GF-D8 (cell line): ENCODE measurements around the gene OXNAD1.

Experiments
- DNase-seq: peaks from one replicate; lab custom pipeline; 2025; lab: John Stamatoyannopoulos, UW

Gene OXNAD1

DNA sequence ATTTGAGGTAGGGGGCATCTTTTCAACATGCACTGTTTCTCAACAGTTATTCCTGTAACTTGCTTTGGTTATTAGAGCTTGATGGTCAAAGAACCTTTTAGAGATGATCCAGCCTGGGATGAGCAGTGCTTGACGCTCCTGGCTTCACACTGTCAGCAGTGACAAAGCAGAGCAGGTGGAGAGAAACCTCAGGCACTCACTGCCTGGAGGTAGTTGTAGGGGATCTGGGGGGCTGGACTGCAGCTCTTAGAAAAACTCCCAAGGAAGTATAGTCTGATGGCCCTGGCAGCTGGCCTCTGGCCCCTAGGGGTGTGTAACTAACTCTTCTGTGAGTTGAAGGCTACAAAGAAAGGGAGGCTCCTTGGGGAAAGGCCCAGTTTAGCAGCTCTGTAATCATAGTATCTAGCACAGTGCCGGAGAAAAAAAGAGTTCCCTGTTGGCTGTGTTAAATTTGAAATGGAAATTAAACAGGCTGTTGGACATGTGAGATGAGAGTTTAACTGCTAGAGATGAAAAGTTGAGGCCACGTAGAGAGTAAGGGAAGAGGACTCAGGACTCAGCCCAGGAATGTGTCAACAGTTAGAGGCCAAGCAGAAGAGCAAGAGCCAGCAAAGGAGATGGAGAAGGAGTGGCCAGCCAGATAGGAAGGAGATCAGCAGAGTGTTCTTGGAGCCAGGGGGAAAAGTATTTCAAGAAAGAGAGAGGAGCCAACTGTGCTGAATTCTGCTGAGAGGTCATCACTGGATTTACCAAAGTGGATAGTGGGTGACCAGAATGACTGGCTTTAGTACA, 14.2 kb downstream of the OXNAD1 start:
- DNase-seq, result no peak

DNA sequence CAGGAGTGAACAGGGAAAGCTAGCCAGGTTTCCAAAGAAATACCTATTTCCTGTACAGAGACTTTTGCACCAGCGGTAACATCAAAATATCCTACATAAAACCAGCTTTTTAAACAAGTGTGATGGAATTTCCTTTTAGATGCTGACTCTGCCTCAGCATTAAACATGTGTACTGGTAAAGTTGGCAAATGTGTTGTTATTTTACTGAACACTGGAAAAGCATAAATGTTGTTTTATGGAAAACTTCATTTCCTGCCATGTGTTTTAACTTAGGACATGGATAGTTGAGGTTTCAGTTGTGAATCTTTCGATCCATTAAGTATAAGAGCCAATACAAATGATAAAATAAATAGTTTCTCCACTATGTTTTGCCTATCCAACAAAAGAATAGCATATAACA, 15.7 kb downstream of the OXNAD1 start:
- no peak for DNase-seq

DNA sequence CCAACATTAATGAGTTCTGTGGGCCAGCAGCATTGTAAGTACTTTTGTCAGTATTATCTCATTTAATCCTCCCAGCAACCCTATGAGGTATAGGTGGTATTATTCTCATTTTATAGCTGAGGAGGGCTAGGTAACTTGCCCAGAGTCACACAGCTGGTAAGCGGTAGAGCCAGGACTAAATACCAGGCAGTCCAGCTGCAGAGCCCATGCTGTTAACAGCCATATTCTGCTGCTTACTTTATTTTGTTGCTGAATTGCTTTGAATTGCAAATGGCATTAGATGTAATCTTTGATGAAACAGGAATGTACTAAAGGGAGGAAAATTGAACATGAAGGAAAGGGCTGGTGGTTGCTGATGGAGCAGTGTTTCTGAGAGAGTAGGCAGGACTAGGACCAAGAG, 19.6 kb downstream of the OXNAD1 start:
- no peak for DNase-seq

DNA sequence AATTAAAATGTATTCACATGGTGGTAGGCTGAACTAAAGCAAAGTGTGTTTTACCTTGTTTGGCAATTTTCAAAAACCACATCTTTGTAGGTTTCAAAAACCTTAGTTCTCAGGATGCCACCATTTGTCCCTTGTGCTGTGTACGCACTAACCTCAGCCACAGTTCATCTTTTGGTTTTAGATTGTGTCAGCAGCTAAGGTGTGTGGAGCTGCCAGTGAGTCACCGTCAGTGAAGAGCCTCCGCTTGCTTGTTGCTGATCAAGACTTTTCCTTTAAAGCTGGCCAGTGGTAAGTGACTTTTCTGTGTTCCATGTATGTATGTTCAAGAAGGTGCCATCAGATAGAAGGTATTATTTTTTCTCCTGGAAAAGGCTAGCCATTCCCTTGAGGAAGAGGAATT, 21.1 kb downstream of the OXNAD1 start:
- no peak for DNase-seq

DNA sequence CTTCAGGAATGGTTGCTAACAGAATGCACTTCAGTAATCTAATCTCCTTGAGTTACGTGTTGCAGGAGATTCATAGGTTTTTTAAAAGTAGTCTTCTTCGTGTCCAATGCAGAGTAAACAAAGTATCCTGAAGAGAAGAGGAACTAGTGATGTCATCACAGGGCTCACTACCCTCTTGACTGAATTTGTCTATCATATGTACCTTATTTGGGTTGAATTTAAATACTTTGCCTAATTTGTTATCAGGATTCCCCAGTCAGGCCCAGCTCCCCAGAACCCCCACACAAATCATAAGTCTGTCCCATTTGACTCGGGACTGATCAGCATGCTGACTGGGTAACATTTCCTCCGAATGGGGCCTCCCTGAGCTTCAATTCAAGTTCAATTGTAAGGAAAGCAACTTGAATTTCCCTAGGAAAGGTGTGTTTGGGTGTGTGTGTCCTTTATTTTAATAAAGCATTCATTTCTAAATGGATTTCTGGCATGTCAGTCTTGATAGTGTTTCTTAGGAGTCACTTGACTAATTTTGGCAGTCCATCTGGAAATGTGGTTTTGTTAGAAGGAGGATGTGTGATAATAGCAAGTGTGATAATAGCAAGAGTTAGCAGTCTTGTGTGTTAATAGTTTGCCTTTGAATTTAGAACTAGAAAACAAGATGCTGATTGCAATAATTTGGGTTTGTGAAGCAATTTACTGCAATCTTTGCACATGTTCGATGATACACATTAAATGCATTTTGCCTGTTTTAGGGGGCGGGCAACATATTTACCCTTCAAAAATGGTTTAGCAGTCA, 21.9 kb downstream of the OXNAD1 start:
- peak; percentile 39 for DNase-seq

DNA sequence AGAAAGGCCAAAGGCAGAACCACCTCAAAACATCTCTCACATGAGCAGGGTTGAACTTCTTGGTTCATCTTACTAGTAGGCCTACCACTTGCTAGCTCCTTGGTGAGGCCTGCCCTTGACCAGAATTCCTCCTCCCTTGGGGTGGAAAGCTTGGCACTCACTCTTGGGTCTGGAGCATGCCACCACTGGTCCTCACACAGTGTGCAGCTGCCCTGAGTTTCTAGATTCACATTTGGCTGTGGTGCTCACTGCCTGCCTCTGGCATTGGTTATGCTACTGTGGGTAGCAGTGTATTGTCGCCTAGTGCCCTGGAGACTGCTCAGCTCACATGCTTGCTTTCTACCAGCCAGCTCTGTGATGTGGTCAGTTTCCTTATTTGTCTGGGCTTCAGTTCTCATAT, 23.7 kb downstream of the OXNAD1 start:
- no peak for DNase-seq

DNA sequence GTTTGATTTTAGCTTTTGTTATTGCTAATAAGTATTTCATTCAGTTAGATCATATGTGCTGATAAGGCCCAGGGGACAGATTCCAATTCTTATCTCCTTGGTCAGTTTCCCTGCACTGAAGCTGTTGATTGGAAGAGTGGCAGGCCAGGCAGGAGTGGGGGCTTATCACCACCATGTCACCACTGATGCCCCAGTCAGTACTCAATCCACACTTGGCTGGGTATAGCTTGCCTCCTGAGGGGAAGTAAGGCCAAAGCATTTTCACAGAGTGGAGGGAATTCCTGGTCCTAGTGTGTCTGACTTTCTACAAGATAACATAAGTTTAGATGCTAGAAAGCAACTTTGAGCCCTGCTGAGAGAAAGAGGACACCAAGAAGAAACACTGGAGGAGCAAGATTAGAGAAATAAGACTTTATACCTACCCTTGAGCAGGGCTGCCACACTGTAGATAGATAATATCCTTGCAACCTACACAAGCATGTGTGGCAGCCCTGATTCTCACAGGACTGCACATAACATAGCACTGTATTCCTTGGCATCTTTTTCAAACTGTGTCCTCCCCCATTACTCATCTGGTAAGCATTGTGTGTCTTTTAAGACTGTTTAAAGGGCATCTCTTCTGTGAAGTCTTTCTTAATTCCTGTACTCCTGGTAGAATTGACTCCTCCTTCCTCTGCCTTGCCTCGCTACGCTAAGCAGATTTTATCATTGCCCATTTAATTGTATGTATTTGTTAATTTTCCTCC, 24.3 kb downstream of the OXNAD1 start:
- no peak for DNase-seq

DNA sequence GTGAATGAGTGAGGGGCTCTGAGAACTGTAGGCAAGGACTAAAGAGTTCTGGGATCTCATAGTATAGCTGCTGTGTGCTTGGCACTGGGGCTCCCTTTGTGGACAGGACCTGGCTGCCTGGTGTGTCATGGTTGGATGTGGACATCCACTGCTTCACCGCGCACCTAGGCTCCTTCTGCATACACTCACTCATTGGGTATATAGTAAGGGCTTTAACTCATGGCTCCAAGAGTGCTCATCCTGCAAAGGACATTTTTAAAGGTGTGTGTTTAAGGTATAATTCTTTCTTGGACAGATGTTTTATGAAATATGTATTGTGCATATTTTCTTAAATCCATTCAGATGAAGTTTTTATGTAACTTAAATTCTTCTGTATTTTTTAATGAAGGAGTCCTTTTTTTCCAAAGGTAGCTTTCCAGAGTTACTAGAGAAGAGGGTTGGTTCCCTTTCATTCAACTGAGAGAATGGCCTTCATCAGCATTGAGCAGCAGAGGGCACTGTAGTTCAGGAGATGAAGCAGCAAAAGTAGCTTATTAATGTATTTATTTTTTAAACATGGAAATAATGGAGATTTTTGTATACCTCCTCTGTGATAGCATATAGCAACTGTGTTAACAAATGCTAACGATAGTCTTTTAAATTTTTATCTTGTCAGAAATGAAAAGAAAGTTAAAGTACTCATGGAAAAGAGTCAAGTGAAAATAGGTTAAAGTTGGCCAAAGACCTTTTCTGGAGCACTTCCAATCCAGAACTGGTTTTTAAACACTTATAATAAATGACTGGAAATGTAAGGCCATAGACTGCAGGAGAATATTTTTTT, 25.2 kb downstream of the OXNAD1 start:
- DNase-seq, result peak; percentile 18

DNA sequence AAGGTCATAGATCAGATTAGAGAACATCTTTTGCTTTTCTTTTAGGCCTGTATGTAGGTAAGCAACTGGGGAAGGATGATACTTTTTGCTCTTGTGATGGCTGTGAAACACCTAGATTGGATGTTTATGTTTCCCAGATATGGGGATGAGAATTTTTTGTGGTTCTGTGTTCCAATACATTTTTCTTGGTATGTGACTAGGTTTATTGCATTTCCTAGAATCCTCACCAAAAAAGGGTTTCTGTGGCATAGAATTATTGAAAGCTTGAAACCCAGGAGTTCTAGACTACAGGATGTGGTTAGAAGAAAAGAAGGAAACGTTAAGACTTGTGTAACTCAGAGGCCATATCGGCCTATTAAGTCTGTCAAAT, 25.8 kb downstream of the OXNAD1 start:
- peak; percentile 98 for DNase-seq

DNA sequence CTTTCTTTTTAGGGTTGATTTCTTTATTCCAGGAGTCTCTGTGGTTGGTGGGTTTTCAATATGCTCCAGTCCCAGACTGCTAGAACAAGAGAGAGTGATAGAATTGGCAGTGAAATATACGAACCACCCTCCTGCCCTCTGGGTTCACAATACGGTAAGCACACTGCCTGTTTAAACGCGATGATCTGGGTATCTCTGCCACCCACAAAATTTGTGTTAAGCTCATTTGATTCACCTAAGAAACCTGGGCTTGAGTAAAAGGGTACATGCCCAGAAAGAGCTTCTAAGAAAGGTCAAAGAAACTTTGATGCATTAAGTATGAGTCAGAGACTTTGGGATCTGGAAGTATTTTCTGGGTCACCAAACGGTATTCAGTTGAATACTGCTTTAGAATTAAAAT, 29.8 kb downstream of the OXNAD1 start:
- DNase-seq, result no peak

DNA sequence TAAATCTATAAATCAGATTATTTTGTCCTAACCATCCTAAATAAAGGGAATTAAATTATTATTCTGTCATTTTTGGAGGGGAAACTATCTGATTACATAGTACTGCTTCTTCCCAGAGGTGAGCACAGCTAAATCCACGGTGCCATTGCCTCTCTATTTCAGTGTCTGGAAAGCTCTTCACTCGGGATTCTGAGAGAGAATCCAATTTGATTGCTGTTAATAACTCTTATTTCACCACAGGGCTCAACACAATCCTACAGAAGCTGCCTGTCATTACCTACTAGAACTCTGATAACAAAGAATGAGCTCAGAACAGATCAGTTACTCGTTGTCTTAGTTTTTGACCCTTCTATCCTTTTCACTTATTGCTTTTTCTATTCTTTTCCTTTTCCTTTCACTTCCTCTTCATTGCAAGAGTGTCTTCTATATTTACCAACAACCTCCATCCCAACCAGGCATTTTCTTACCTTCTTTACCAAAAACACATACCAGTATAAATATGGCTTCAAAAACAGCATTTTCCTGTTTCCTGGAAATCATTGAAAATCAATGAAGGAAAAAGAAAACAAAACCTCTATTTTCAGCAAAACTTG, 30.4 kb downstream of the OXNAD1 start:
- DNase-seq, result no peak

DNA sequence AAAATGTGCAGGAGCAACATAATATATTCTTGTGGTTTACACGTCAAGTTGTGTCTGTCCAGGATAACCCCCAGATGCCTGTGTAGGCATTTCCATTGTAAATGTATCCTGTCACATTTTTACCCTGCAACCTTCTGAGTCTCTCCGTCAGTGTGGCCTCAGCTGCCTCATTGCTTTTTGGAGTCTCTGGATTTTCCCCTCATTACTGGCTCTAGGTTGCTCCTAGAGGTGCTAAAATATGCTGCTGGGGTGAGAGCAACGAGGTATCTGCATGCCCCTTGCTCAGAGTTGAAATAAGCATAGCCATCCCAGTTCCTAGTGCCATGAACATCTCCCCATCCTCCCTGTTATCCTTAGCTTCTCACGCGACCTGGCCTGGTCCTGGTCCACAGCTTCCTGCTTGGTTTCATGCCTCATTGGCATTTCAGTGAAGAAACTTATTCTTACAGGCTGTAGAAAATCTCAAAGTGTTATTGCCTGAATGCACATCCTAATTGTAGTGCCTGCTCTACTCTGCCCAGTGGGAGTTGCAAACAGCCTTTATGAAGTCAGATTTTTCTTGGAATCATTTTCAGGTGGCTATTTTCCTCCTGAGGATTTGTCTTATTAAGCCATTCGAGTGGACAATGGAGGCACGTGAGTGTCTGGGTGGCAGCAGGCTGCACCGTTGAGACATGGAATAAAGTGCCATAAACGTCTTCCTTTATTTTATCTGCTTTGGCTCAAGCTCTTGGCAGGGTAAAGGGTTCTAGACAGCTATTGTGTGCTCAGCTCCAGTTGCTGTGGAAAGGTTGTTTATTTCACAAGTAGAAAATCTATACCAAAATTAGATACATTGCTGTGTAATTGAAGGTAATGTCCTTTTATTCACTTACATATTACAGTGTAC, 33.2 kb downstream of the OXNAD1 start:
- DNase-seq, result no peak

DNA sequence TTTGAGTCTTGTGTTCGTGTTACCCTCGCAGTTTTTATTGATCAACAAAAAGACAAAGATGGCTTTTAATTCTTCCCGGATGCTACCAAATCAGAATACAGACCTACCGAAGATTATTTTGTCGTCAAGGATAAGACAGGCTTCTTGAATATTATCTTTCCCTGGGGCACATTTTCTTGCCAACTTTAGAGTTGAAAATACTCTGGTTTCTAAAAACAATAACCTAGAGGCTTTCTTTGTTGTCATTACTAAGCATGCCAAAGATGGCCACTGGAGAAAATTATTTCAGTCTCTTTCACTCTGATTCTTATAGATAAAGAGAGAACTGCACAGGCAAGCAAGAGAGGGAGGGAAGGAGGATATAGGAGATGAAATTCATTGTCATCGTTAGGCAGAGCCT, 33.9 kb downstream of the OXNAD1 start:
- DNase-seq, result no peak

DNA sequence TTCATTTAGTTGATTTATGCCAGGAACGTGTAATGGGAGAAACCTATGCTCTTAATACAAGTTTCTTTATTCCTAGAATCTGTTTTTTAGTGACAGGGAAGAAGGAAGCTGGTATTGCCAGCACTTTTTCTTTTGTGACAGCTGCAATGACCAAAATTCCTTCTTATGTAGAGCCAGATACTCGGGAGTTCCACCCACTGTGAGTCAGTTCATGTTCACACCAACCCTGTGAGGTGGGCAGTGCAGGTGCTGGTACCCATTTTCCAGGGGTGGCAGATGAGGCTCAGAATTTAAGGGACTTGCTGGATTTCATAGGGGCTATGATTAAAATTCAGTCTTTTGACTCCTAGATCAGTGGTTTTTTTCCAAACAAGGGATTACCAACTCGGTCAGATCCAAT, 34.7 kb downstream of the OXNAD1 start:
- no peak for DNase-seq

DNA sequence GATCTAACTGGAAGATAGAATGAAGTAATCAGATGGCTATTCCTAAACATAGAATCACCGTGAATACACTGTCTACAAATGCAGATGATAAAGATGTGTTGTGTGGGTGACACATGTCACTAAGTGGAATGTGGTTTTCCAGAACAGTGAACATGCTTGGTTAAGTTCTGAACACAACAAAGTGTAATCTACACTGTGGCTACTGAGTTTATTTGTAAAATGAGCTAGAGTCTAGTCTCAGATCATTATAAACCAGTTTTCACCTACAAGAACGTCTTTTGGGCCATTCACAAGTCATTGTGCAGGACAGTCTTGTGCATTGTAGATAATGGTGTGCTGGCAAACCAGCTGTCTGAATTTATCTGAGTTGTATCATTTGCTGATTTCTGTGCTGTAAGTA, 35.3 kb downstream of the OXNAD1 start:
- no peak for DNase-seq

DNA sequence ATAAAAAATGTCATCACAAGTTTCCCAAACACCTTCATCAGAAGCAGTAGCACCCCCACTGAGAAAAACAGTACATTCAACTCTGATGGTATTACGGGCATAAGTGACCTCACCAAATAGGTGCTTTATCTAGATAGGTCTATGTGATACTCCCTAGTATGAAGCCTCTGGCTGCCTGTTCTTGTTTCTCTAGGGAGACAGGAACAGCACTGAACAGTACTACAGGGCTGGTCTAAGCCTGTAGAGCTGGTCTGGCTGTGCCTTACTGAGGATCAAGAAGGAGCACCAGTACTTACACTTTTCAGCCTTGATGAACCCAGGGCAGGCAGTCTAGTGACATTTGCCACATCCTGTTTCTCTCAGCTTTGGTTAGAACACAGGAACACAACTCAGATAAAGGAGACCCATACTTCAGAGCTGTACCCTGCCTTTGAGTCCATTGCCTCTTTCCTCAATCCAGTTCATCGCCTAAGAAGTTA, 35.9 kb downstream of the OXNAD1 start:
- peak; percentile 29 for DNase-seq

DNA sequence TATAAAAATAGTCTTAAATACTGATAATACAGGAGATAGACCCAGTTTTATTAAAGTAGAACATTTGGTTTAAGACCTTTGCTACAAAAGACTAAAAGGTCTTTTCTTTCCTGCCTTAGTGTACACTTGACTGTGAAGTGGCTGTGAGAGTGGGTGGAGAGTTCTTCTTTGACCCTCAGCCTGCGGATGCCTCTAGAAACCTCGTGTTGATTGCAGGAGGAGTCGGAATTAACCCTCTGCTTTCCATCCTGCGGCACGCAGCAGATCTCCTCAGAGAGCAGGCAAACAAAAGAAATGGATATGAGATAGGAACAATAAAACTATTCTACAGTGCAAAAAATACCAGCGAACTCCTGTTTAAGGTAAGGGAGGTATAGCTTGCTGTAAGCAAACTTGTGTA, 36.5 kb downstream of the OXNAD1 start:
- no peak for DNase-seq

DNA sequence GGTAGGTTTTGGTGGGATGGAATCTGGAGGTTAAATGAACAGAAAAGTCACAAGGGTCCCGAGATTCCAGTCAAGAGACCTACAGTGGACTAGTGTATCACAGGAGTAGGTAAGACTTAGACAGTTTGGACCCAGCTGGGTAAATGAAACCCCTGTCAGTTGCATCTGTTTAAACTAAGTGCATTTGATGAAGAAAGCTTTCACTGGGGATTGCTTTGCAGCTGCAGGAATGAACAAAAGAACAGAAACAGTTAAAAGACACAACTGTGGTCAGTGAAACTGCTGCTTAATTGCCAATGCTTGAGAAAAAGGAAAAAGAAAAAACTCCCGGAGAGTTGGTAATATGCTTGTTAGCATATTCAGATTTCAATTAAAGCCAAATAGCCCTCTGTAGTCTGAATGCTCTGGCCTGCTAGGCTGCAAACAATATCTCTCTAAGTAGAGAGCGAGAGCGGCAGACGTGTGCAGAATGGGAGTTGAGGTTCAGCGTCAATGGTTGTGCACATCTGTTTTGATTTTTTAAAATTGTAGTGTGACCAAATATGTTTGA, 37.1 kb downstream of the OXNAD1 start:
- no peak for DNase-seq

DNA sequence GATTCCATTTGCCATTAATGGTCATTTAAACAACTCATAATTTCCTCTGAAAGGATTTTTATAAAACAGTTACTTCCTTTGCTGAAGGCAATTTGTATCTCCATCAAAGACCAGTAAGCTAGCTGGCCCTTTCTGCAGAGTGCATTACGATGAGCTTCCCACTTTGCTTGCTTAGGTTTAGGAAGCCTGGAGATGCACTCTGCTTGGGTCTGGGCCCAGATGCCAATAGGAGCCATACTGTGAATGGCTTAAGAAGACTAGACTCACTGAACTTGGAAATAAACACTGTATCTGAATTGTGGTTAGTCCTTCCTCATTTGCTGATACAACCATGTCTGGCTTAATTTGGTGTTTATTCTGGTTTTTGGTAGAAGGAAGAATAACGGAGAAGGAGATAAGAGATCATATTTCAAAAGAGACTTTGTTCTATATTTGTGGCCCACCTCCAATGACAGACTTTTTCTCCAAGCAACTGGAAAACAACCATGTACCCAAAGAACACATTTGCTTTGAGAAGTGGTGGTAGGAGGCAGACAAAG, 38.1 kb downstream of the OXNAD1 start:
- peak; percentile 16 for DNase-seq
